Measurements from ENCODE around the gene ODF2L. TPM values are rescaled to one million over a fixed set of nuclear protein-coding genes. Genes with fewer than 3 reads are reported as not detected.

ODF2L gene
- total RNA-seq, 2 experiments from 2014 or later = 68.1 to 71.2 TPM

GRCh38 chr1:86410879-86411278 lies 14.8 kb upstream of the ODF2L start:
- POLR2A ChIA-PET = no interaction called here
- no peak overlapping the region for H3K27ac Mint-ChIP-seq

GRCh38 chr1:86409416-86410021 lies 13.4 kb upstream of the ODF2L start:
- ATAC-seq (ENCODE audit: poor library complexity) (no peak), DNase-seq (no peak)
- Histone ChIP-seq H3K4me1 (ENCODE audit: insufficient read depth, low read length) (no peaks in the 10 kb centered on the region), H3K27me3 (ENCODE audit: control insufficient read depth in 1 of 2, insufficient read depth in 2 of 2, low read length in 2 of 2) (no peaks in the 10 kb centered on the region), H3K36me3 (ENCODE audit: insufficient read depth, low read length) (no peaks in the 10 kb centered on the region), H3K27ac (ENCODE audit: low read depth in 1 of 2, low read length in 2 of 2) (no peak overlapping the region), H3K9me3 (ENCODE audit: control insufficient read depth in 1 of 2, insufficient read depth in 1 of 2, low read length in 2 of 2) (no peaks in the 10 kb centered on the region), H3K4me3 (ENCODE audit: low read length) (no peak overlapping the region)
- no peak for TF ChIP-seq CTCF (IDR thresholded peaks at IDR 0.05)
- no peaks in the 10 kb centered on the region for H3K9me3 Mint-ChIP-seq
- H3K36me3 Mint-ChIP-seq (ENCODE audit: low read depth) = no peaks in the 10 kb centered on the region
- H3K27ac Mint-ChIP-seq = no peak overlapping the region
- H3K27me3 Mint-ChIP-seq = no peaks in the 10 kb centered on the region
- intact Hi-C loops (cut with DNase I, micrococcal nuclease) = no loop called here
- POLR2A ChIA-PET = no interaction called here
- CTCF ChIA-PET = no interaction called here
- no peaks in the 10 kb centered on the region for H3K4me1 Mint-ChIP-seq (ENCODE audit: low read depth)
- H3K4me3 Mint-ChIP-seq = no peak overlapping the region

More at GRCh38 chr1:86410879-86411278, 14.8 kb upstream of the ODF2L start:
- CTCF ChIA-PET = no interaction called here
- no peaks in the 10 kb centered on the region for H3K9me3 ChIP-seq (ENCODE audit: control insufficient read depth in 1 of 2, insufficient read depth in 1 of 2, low read length in 2 of 2)
- Mint-ChIP-seq H3K4me3 (no peak overlapping the region), H3K36me3 (ENCODE audit: low read depth) (no peaks in the 10 kb centered on the region), H3K27me3 (no peaks in the 10 kb centered on the region), H3K9me3 (no peaks in the 10 kb centered on the region), H3K4me1 (ENCODE audit: low read depth) (no peaks in the 10 kb centered on the region)
- ATAC-seq (ENCODE audit: poor library complexity) = no peak
- no peak for DNase-seq
- H3K4me3 ChIP-seq (ENCODE audit: low read length) = no peak overlapping the region
- no peaks in the 10 kb centered on the region for H3K4me1 ChIP-seq (ENCODE audit: insufficient read depth, low read length)
- H3K27ac ChIP-seq (ENCODE audit: low read depth in 1 of 2, low read length in 2 of 2) = no peak overlapping the region
- H3K27me3 ChIP-seq (ENCODE audit: control insufficient read depth in 1 of 2, insufficient read depth in 2 of 2, low read length in 2 of 2) = no peaks in the 10 kb centered on the region
- H3K36me3 ChIP-seq (ENCODE audit: insufficient read depth, low read length) = no peaks in the 10 kb centered on the region
- TF ChIP-seq CTCF (IDR thresholded peaks at IDR 0.05) = no peak
- intact Hi-C loops (cut with DNase I, micrococcal nuclease) = no loop called here

- H3K4me3 ChIP-seq (ENCODE audit: low read length) = peak overlapping the region; percentile 67
- H3K9me3 Mint-ChIP-seq = peaks cover 2% of the 10 kb centered on the region
- H3K27me3 Mint-ChIP-seq = no peaks in the 10 kb centered on the region
- peaks cover 9% of the 10 kb centered on the region for H3K36me3 Mint-ChIP-seq (ENCODE audit: low read depth)
- intact Hi-C loops (cut with DNase I, micrococcal nuclease) = loop anchor here (5.0 to 10.0 kb wide), 3 partner anchors 308 to 936 kb away; partner anchors contain the start of genes HS2ST1 (in 1 of the 2), SELENOF (in 1 of the 2) and SH3GLB1 (in 1 of the 2)
- ChIA-PET POLR2A (interaction anchor here (0.9 to 2.3 kb wide), 19 partner anchors 10 to 1120 kb away, joined by 3 to 40 read pairs (median 4); partner anchors contain the start of genes BCL10, HS2ST1, LMO4 and SELENOF), CTCF (interaction anchor here (0.7 to 1.4 kb wide), 6 partner anchors 9 to 653 kb away, joined by 3 to 10 read pairs (median 4); partner anchors contain the start of gene SH3GLB1)
- peaks cover 63% of the 10 kb centered on the region for H3K4me1 Mint-ChIP-seq (ENCODE audit: low read depth)
- H3K36me3 ChIP-seq (ENCODE audit: insufficient read depth, low read length) = no peaks in the 10 kb centered on the region
- TF ChIP-seq CTCF (IDR thresholded peaks at IDR 0.05) = no peak
- H3K9me3 ChIP-seq (ENCODE audit: control insufficient read depth in 1 of 2, insufficient read depth in 1 of 2, low read length in 2 of 2) = no peaks in the 10 kb centered on the region
- DNase-seq = peak in 2 of 14 experiments; percentile 11 to 73
- H3K4me1 ChIP-seq (ENCODE audit: insufficient read depth, low read length) = peaks cover 19% of the 10 kb centered on the region
- peak; percentile 37 for ATAC-seq (ENCODE audit: poor library complexity)
- H3K27ac Mint-ChIP-seq = peak overlapping the region; percentile 96
- H3K27me3 ChIP-seq (ENCODE audit: control insufficient read depth in 1 of 2, insufficient read depth in 2 of 2, low read length in 2 of 2) = no peaks in the 10 kb centered on the region
- H3K4me3 Mint-ChIP-seq = peak overlapping the region; percentile 93
- peak overlapping the region; percentile 75 to 89 for H3K27ac ChIP-seq (ENCODE audit: low read depth in 1 of 2, low read length in 2 of 2)
Measured at GRCh38 chr1:86396498-86396890, 371 bp upstream of the ODF2L start.

All from CD4-positive, alpha-beta T cell (primary cell).